Effector CD8-positive, alpha-beta T cell (primary cell): Measurements from ENCODE around the gene CCDC77.

Experiments used
- DNase-seq: peaks from one replicate; lab custom pipeline; 2025; lab: John Stamatoyannopoulos, UW

Gene CCDC77

DNA sequence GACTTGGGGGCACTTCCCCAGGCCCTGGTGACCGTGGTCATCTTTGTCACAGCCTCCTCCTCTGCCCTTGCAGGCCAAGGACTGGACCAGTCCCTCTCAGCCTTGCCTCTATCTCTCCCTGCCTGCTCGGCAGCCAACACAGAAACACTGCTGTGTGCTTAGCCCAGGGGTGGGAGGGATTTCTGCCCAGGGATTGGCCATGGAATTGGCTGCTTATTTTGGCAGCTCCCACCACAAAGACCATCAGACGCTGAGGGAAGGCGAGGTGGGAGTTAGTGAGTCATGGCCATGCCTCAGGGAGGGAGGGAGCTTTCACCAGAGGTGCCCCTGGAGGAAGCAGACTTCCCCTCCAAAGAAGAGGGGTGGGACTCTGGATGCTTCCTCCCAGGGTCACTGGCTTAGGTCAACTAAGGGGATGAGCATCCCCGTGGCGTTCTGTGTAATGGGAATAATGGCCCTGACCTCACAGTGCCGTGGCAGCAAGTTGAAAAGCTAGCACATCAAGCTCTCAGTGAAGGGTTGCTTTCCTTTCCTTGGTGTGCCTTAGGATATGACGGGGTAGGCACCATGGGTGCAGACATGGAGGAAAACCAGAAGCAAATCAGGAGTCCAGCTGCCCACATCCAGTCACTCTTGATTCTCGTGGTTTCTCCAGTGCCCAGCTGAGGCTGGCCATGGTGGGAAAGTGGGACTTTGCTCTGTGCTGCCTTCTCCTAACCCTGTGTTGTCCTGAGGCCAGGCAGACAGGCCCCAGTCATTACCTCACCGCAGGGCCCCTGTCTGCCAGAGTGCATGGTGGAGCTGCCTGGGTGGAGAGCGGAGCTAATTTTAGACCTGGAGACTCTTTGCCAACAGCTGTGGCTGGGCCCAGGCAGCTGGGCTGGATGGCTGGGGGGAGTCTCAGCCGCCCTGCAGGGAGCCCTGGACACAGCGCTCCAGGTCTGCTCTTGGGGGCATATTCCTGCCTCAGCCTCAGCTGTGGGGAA is 79.7 kb downstream of the CCDC77 start:
- DNase-seq: no peak

GRCh38 chr12:482061-482460 is 80.6 kb downstream of the CCDC77 start:
- DNase-seq: no peak

- no peak for DNase-seq
These were observed 82.7 kb downstream of the CCDC77 start for GRCh38 chr12:484096-484495.

DNA sequence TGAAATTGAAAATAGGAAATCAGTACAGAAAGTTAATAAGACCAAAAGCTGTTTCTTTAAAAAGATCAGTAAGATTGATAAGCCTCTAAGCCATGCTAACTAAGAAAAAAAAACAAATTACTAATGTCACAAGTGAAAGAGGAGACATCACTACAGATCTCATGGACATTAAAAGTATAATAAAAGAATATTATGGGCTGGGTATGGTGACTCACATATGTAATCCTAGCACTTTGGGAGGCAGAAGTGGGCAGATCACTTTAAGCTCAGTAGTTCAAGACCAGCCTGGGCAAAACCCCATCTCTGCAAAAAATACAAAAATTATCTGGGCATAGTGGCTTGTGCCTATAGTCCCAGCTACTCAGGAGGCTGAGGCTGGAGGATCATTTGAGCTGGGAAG is 88.8 kb downstream of the CCDC77 start:
- no peak for DNase-seq
